ENCODE results near the gene AANAT. TPM values are rescaled to one million over a fixed set of nuclear protein-coding genes. Genes with fewer than 3 reads are reported as not detected.

The AANAT gene
- total RNA-seq, 2 experiments from 2014 or later, result not detected

DNA sequence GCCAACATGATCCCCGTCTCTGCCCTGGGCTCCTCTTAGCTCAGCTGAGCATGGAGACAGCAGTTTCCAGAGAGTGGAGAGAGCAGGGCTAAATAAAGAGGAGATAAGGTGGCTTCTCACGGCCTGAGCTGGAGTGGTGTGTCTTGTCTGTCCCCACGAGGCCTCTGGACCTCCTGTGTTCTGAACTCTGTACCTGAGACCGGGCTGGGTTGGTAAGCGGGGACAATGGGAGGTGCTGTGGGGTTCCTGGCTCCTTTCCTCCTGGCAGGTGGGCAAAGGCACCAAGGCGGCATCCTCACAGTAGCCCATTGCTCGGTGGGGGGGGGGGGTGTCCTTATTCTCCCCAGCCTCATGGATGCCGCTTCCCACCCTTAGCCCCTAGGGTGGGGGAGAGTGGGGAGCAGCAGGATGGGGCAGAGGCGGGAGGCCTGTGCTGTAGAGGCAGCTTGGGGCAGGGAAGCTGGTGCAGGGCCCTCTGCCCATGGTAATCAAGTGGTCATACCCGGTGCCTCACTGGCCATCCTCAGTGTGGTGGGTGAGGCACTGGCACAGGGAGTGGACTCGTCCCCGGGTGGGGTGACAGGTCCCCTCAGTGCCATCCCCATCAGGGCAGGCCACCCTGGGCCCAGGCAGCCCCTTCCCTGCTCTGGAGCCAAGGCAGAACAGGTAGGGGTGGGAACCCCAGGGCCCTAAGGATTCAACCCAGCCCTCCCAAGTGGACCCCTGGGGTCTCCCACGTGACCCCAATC, 2.8 kb downstream of the AANAT start:
- ChIA-PET POLR2A (no interaction called here), CTCF (ENCODE audit: unreplicated experiment) (no interaction called here)
- H3K4me2 ChIP-seq (ENCODE audit: low read length), result no peak overlapping the region
- no TSS peak for BruUV-seq (replicated peaks)
- H3K27ac ChIP-seq (ENCODE audit: low read depth, low read length, poor library complexity, severe bottlenecking), result no peak overlapping the region
- H3K79me2 ChIP-seq (ENCODE audit: insufficient read depth, low read depth, low read length), result no peaks in the 10 kb centered on the region
- H4K20me1 ChIP-seq (ENCODE audit: insufficient read depth, low read length), result no peaks in the 10 kb centered on the region
- no peaks in the 10 kb centered on the region for H3K9me2 ChIP-seq (ENCODE audit: insufficient read depth, low read length)
- intact Hi-C loops (cut with micrococcal nuclease; ENCODE audit: unreplicated experiment), result no loop called here
- TF ChIP-seq, protein P1, sequence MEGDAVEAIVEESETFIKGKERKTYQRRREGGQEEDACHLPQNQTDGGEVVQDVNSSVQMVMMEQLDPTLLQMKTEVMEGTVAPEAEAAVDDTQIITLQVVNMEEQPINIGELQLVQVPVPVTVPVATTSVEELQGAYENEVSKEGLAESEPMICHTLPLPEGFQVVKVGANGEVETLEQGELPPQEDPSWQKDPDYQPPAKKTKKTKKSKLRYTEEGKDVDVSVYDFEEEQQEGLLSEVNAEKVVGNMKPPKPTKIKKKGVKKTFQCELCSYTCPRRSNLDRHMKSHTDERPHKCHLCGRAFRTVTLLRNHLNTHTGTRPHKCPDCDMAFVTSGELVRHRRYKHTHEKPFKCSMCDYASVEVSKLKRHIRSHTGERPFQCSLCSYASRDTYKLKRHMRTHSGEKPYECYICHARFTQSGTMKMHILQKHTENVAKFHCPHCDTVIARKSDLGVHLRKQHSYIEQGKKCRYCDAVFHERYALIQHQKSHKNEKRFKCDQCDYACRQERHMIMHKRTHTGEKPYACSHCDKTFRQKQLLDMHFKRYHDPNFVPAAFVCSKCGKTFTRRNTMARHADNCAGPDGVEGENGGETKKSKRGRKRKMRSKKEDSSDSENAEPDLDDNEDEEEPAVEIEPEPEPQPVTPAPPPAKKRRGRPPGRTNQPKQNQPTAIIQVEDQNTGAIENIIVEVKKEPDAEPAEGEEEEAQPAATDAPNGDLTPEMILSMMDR (conservative IDR thresholded peaks at IDR 0.05; ENCODE audit: low read length), result no peak
- no peak for TF ChIP-seq EZH2phosphoT487 (IDR thresholded peaks at IDR 0.05; ENCODE audit: borderline replicate concordance, low read depth, low read length)
- H2AFZ ChIP-seq (ENCODE audit: low read length), result no peak overlapping the region
- DNase-seq (ENCODE audit: low spot score), result no peak
- H3K36me3 ChIP-seq (ENCODE audit: insufficient read depth, low read length), result peaks cover 62% of the 10 kb centered on the region
- no peak overlapping the region for H3K4me3 ChIP-seq (ENCODE audit: low read depth, low read length, poor library complexity, severe bottlenecking)
- H3K4me1 ChIP-seq (ENCODE audit: insufficient read depth, low read length, poor library complexity, severe bottlenecking), result peaks cover 35% of the 10 kb centered on the region
- H3K9me3 ChIP-seq (ENCODE audit: low read length), result no peaks in the 10 kb centered on the region

DNA sequence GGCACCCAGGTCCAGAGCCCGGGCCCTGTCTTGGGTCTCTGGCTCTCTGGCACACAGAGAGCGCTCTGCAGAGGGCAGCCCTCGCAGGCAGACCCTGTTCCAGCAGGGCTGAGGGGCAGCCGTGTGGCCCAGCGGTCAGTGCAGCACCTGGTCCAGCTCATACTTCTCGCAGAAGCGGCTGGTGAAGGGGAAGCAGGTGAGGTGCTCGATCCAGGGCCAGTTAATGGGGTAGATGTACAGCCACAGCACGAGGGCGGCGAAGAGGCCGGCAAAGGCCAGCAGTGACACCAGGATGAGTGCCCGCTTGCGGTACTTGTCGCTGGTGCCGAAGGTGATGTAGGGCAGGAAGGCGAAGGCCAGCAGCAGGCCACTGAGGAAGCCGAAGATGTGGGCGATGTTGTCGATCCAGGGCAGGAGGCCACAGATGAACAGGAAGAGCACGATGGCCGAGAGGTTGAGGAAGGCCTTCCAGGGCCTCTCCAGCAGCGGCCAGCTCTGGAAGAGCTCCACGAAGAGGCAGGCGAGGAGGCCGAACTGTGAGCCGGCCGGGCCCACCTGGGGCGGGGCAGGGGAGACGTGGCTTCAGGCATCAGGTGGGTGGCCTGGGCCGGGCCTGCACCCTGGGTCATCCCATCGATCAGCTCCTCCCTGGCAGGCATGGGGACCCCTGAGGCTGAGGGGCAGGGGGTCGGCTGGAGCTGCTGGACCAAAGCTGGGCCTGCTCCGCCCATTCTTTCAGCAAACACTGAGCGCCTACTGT, 4.3 kb downstream of the AANAT start:
- no peaks in the 10 kb centered on the region for H4K20me1 ChIP-seq (ENCODE audit: insufficient read depth, low read length)
- peaks cover 23% of the 10 kb centered on the region for H3K4me1 ChIP-seq (ENCODE audit: insufficient read depth, low read length, poor library complexity, severe bottlenecking)
- no TSS peak for BruUV-seq (replicated peaks)
- ChIA-PET CTCF (ENCODE audit: unreplicated experiment) (no interaction called here), POLR2A (no interaction called here)
- DNase-seq (ENCODE audit: low spot score), result no peak
- no peak overlapping the region for H3K4me3 ChIP-seq (ENCODE audit: low read depth, low read length, poor library complexity, severe bottlenecking)
- no peak overlapping the region for H3K4me2 ChIP-seq (ENCODE audit: low read length)
- no peaks in the 10 kb centered on the region for H3K9me3 ChIP-seq (ENCODE audit: low read length)
- no peak overlapping the region for H3K27ac ChIP-seq (ENCODE audit: low read depth, low read length, poor library complexity, severe bottlenecking)
- peaks cover 74% of the 10 kb centered on the region for H3K36me3 ChIP-seq (ENCODE audit: insufficient read depth, low read length)
- no peaks in the 10 kb centered on the region for H3K79me2 ChIP-seq (ENCODE audit: insufficient read depth, low read depth, low read length)
- no peaks in the 10 kb centered on the region for H3K9me2 ChIP-seq (ENCODE audit: insufficient read depth, low read length)
- intact Hi-C loops (cut with micrococcal nuclease; ENCODE audit: unreplicated experiment), result no loop called here
- H2AFZ ChIP-seq (ENCODE audit: low read length), result no peak overlapping the region
- TF ChIP-seq EZH2phosphoT487 (IDR thresholded peaks at IDR 0.05; ENCODE audit: borderline replicate concordance, low read depth, low read length), result no peak
- TF ChIP-seq, protein P1 (conservative IDR thresholded peaks at IDR 0.05; ENCODE audit: low read length), result no peak

DNA sequence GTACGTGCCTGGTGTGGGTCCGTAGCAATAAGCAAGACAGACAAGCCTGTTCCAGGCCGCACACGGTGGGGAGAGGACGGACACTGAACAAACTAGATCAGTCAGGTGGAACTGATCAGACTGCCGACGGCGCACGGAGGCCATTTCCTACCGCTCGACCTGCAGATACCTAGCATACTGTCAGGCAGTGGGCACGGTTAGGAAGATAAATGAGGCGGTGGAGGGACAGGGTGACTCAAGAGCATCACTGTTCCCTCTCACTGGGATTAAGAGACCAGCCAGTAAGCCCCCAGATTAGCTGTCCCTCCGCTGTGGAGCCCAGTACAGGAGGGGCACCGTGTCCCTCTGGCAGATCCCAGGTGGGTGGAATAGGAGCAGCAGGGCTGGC, 4.8 kb downstream of the AANAT start:
- Histone ChIP-seq H3K9me3 (ENCODE audit: low read length) (no peaks in the 10 kb centered on the region), H3K36me3 (ENCODE audit: insufficient read depth, low read length) (peaks cover 80% of the 10 kb centered on the region), H3K4me3 (ENCODE audit: low read depth, low read length, poor library complexity, severe bottlenecking) (no peak overlapping the region), H4K20me1 (ENCODE audit: insufficient read depth, low read length) (no peaks in the 10 kb centered on the region), H2AFZ (ENCODE audit: low read length) (no peak overlapping the region), H3K4me2 (ENCODE audit: low read length) (no peak overlapping the region), H3K4me1 (ENCODE audit: insufficient read depth, low read length, poor library complexity, severe bottlenecking) (peaks cover 17% of the 10 kb centered on the region), H3K27ac (ENCODE audit: low read depth, low read length, poor library complexity, severe bottlenecking) (no peak overlapping the region), H3K9me2 (ENCODE audit: insufficient read depth, low read length) (no peaks in the 10 kb centered on the region), H3K79me2 (ENCODE audit: insufficient read depth, low read depth, low read length) (no peaks in the 10 kb centered on the region)
- ChIA-PET POLR2A (no interaction called here), CTCF (ENCODE audit: unreplicated experiment) (interaction anchor here (1.5 kb wide), 1 partner anchor 31 kb away, joined by 3 read pairs; no protein-coding TSS in a partner anchor)
- no peak for DNase-seq (ENCODE audit: low spot score)
- BruUV-seq (replicated peaks), result no TSS peak
- intact Hi-C loops (cut with micrococcal nuclease; ENCODE audit: unreplicated experiment), result no loop called here
- no peak for TF ChIP-seq EZH2phosphoT487 (IDR thresholded peaks at IDR 0.05; ENCODE audit: borderline replicate concordance, low read depth, low read length)
- TF ChIP-seq, protein P1 (conservative IDR thresholded peaks at IDR 0.05; ENCODE audit: low read length), result no peak

Measured in OCI-LY7 (cell line).